Small intestine (tissue), 7 donors: ENCODE measurements around the gene LMF1. TPM values are rescaled to one million over a fixed set of nuclear protein-coding genes. Genes with fewer than 3 reads are reported as not detected.
A peak's percentile ranks its signal among the peaks of the same experiment; 100 is the strongest.
"Not testable (repeated sequence)": the region's sequence is repeated elsewhere in the genome, so short reads cannot be mapped to it uniquely, and the experiment has no call there.

Experiments used
- DNase-seq, 2 donors: peaks; one replicate each; pipeline versions ENCODE4 v3.0.0 to v3.0.0-alpha.2; 2013
- FAIRE-seq: peaks from 2 replicates; lab custom pipeline; 2012; peaks lifted over from hg19 to GRCh38; lab: Jason Lieb, UNC
- H3K27ac ChIP-seq, 3 donors: one replicate each; pipeline ENCODE4 v1.5.1; 2013; ENCODE audit warnings: low read length in 2 of 3, mild to moderate bottlenecking in 2 of 3, control low read depth in 1 of 3, inconsistent platforms in 1 of 3, low read depth in 1 of 3, moderate library complexity in 1 of 3
- H3K27me3 ChIP-seq, 3 donors: one replicate each; pipeline ENCODE4 v1.6.1; 2013; ENCODE audit warnings: low read length in 3 of 3, inconsistent platforms in 1 of 3; ENCODE audit not compliant: control insufficient read depth in 3 of 3, insufficient read depth in 3 of 3
- H3K36me3 ChIP-seq, 3 donors: one replicate each; pipeline ENCODE4 v1.6.1; 2013; ENCODE audit warnings: low read length in 3 of 3, inconsistent platforms in 1 of 3, low read depth in 1 of 3, mild to moderate bottlenecking in 1 of 3, moderate library complexity in 1 of 3; ENCODE audit not compliant: control insufficient read depth in 3 of 3, insufficient read depth in 2 of 3
- H3K4me1 ChIP-seq, 3 donors: one replicate each; pipeline ENCODE4 v1.6.1; 2013; ENCODE audit warnings: low read length in 2 of 3, inconsistent platforms in 1 of 3, low read depth in 1 of 3, mild to moderate bottlenecking in 1 of 3, moderate library complexity in 1 of 3; ENCODE audit not compliant: control insufficient read depth in 3 of 3, insufficient read depth in 2 of 3
- H3K4me3 ChIP-seq, 3 donors: one replicate each; pipeline ENCODE4 v1.5.1; 2013; ENCODE audit warnings: low read length in 3 of 3, control low read depth in 1 of 3, inconsistent platforms in 1 of 3, low read depth in 1 of 3, mild to moderate bottlenecking in 1 of 3, moderate library complexity in 1 of 3
- H3K9me3 ChIP-seq, 2 donors: one replicate each; pipeline ENCODE4 v1.6.1; 2013; ENCODE audit warnings: low read depth in 1 of 2, low read length in 1 of 2; ENCODE audit not compliant: control insufficient read depth in 2 of 2, insufficient read depth in 1 of 2
- WGBS, 3 donors: extraction: QIAGEN DNeasy Blood & Tissue Kit; methylation state at CpG; one replicate each; pipeline ENCODE4 v1.1.7; 2013; 5-methylcytosine and 5-hydroxymethylcytosine counted together
- polyA plus RNA-seq, 4 donors: library from polyadenylated mRNA; stranded (reverse) in 3 of 4; unstranded in 1 of 4; fragments of 200-250 nt in 3 of 4; fragments of 120-200 nt in 1 of 4; gene quantifications; one replicate each; pipeline versions ENCODE4 v1.2.1 to v1.2.3, GENCODE V29; 2013
- donor health status: healthy with polysubstance abuse.
- donor health status: control.
- donor health status: control.
- donor health status: Bipolar disorder and iron deficiency.
- donor health status: healthy.

Gene LMF1
- polyA plus RNA-seq, 4 donors: 8.2 to 18.0 (median 9.2) TPM

- FAIRE-seq: no peak
- Histone ChIP-seq H3K36me3 (no peaks in the 10 kb centered on the region), H3K9me3 (peaks cover 0 to 27% of the 10 kb centered on the region in 2 donors)
These were observed 132.0 kb downstream of the LMF1 start for GRCh38 chr16:838741-839140.

GRCh38 chr16:836822-837221, 134.0 kb downstream of the LMF1 start:
- peaks cover 0 to 11% (median 0%) of the 10 kb centered on the region in 3 donors for H3K4me1 ChIP-seq
- not testable (repeated sequence) for DNase-seq, H3K27me3 ChIP-seq, H3K27ac ChIP-seq, H3K36me3 ChIP-seq, H3K4me3 ChIP-seq, FAIRE-seq
- peaks cover 0 to 26% of the 10 kb centered on the region in 2 donors for H3K9me3 ChIP-seq
- WGBS, 3 donors: 85 to 96% (median 92%) methylated on average over 3 of the region's 3 CpGs

More at GRCh38 chr16:838741-839140, 132.0 kb downstream of the LMF1 start:
- H3K4me1 ChIP-seq: no peaks in the 10 kb centered on the region
- H3K27me3 ChIP-seq: no peaks in the 10 kb centered on the region
- H3K4me3 ChIP-seq: no peak overlapping the region
- 78 to 85% (median 81%) methylated on average over 8 to 14 of the region's 14 CpGs for WGBS, 3 donors
- no peak overlapping the region for H3K27ac ChIP-seq
- DNase-seq: no peak

GRCh38 chr16:836221-836620, 134.6 kb downstream of the LMF1 start:
- DNase-seq (no peak), FAIRE-seq (no peak)
- WGBS, 3 donors: 88 to 92% (median 91%) methylated on average over 4 of the region's 4 CpGs

GRCh38 chr16:835373-835772, 135.4 kb downstream of the LMF1 start:
- Histone ChIP-seq H3K4me1 (peaks cover 0 to 20% (median 0%) of the 10 kb centered on the region in 3 donors), H3K27me3 (no peaks in the 10 kb centered on the region), H3K9me3 (peaks cover 0 to 26% of the 10 kb centered on the region in 2 donors), H3K4me3 (no peak overlapping the region), H3K36me3 (no peaks in the 10 kb centered on the region), H3K27ac (no peak overlapping the region)
- 89 to 94% (median 90%) methylated on average over 10 of the region's 10 CpGs for WGBS, 3 donors
- no peak for DNase-seq
- no peak for FAIRE-seq

More at GRCh38 chr16:836221-836620, 134.6 kb downstream of the LMF1 start:
- H3K4me3 ChIP-seq: no peak overlapping the region
- peaks cover 0 to 17% (median 0%) of the 10 kb centered on the region in 3 donors for H3K4me1 ChIP-seq
- no peaks in the 10 kb centered on the region for H3K27me3 ChIP-seq
- H3K27ac ChIP-seq: no peak overlapping the region
- peaks cover 0 to 26% of the 10 kb centered on the region in 2 donors for H3K9me3 ChIP-seq
- no peaks in the 10 kb centered on the region for H3K36me3 ChIP-seq

- Histone ChIP-seq H3K27ac (no peak overlapping the region), H3K27me3 (no peaks in the 10 kb centered on the region), H3K9me3 (peaks cover 0 to 26% of the 10 kb centered on the region in 2 donors), H3K36me3 (no peaks in the 10 kb centered on the region), H3K4me3 (no peak overlapping the region), H3K4me1 (peaks cover 0 to 20% (median 0%) of the 10 kb centered on the region in 3 donors)
- FAIRE-seq (no peak), DNase-seq (no peak)
- WGBS, 3 donors: 87 to 89% (median 87%) methylated on average over 14 of the region's 14 CpGs
These were observed 137.4 kb downstream of the LMF1 start for GRCh38 chr16:833411-833810.

GRCh38 chr16:832652-833336, 138.0 kb downstream of the LMF1 start:
- Histone ChIP-seq H3K36me3 (no peaks in the 10 kb centered on the region), H3K4me1 (peaks cover 0 to 20% (median 0%) of the 10 kb centered on the region in 3 donors), H3K27me3 (no peaks in the 10 kb centered on the region), H3K9me3 (peaks cover 0 to 26% of the 10 kb centered on the region in 2 donors), H3K27ac (no peak overlapping the region), H3K4me3 (no peak overlapping the region)
- no peak for FAIRE-seq
- WGBS, 3 donors: 53 to 73% (median 63%) methylated on average over 33 to 35 of the region's 35 CpGs
- peak; percentile 4 to 68 for DNase-seq

- FAIRE-seq: no peak
- Histone ChIP-seq H3K27me3 (no peaks in the 10 kb centered on the region), H3K9me3 (peaks cover 0 to 23% of the 10 kb centered on the region in 2 donors), H3K4me1 (peaks cover 0 to 20% (median 0%) of the 10 kb centered on the region in 3 donors), H3K36me3 (no peaks in the 10 kb centered on the region), H3K4me3 (no peak overlapping the region), H3K27ac (no peak overlapping the region)
- DNase-seq: peak in 1 of 2 donors; percentile 66
- WGBS, 3 donors: 21 to 56% (median 36%) methylated on average over 26 to 27 of the region's 27 CpGs
These were observed 139.0 kb downstream of the LMF1 start for GRCh38 chr16:831571-832413.

- Histone ChIP-seq H3K4me1 (peaks cover 0 to 20% (median 0%) of the 10 kb centered on the region in 3 donors), H3K9me3 (peaks cover 0 to 16% of the 10 kb centered on the region in 2 donors), H3K27me3 (no peaks in the 10 kb centered on the region), H3K36me3 (no peaks in the 10 kb centered on the region), H3K4me3 (no peak overlapping the region), H3K27ac (no peak overlapping the region)
- FAIRE-seq: no peak
- DNase-seq: no peak
- WGBS, 3 donors: 63 to 74% (median 69%) methylated on average over 23 to 24 of the region's 24 CpGs
These were observed 139.8 kb downstream of the LMF1 start for GRCh38 chr16:830871-831570.
